Dedifferentiated amniotic fluid mesenchymal stem cell (primary cell): Measurements from ENCODE around the gene HOXD12.

ENCODE experiments used
- DNase-seq: peaks from one replicate; pipeline ENCODE4 v3.0.0-alpha.2; 2016; ENCODE audit errors: extremely low spot score

Gene HOXD12

DNA sequence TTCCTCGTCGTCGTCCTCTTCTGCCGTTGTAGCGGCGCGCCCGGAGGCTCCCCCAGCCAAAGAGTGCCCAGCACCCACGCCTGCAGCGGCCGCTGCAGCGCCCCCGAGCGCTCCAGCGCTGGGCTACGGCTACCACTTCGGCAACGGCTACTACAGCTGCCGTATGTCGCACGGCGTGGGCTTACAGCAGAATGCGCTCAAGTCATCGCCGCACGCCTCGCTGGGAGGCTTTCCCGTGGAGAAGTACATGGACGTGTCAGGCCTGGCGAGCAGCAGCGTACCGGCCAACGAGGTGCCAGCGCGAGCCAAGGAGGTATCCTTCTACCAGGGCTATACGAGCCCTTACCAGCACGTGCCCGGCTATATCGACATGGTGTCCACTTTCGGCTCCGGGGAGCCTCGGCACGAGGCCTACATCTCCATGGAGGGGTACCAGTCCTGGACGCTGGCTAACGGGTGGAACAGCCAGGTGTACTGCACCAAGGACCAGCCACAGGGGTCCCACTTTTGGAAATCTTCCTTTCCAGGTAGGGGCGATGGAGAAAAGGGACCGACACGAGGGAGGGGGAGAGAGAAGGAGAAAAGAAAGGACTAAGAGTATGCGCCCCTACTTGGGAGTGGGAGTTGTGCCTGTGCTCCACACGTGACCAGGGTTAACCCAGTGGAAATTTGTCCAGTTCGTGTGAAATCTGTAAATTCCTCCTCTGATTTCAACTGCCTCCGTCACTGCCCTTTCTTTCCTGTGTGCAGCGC lies 6.3 kb upstream of the HOXD12 start:
- DNase-seq: no peak

DNA sequence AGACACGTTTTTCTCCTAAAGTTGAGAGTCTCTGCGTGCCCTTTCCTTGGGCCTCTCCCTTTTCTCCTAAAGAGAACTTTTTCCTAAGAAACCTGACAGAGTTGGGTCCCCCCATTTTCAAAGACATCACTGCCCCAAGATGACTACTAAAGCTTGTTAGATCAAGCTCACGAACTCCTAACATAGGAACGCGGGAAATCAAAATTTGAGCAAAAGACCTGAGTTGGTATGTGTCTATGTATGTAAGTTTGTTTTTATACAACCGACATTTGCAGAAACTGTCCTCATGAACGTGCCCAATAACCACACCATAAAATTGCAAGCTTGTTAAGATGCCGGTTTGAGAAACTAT lies 5.7 kb upstream of the HOXD12 start:
- no peak for DNase-seq

DNA sequence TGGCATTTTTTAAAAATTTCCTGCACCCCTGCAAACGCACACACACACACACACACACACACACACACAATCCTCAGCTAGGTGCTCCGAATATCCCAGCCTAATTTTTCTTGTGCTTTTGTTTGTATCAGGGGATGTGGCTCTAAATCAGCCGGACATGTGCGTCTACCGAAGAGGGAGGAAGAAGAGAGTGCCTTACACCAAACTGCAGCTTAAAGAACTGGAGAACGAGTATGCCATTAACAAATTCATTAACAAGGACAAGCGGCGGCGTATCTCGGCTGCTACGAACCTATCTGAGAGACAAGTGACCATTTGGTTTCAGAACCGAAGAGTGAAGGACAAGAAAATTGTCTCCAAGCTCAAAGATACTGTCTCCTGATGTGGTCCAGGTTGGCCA lies 5.2 kb upstream of the HOXD12 start:
- DNase-seq: no peak

DNA sequence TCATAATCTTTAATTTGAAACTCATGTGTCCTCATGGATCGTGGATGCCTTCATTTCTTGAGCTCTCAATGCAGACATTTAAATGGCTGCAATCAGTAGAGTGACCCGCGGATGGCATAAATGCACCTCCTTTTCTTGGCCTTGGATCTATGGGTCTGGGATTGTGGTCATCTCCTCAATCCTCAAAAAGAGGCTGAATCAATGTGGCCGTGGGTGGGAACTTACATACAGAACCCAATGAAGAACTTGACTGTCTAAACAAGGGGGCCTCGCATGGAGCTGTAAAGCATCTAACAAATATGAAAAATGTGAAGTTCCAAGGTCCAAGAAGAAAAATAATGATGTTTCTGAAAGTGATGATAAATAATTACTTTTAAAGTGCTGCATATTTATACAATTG lies 4.2 kb upstream of the HOXD12 start:
- DNase-seq: no peak

DNA sequence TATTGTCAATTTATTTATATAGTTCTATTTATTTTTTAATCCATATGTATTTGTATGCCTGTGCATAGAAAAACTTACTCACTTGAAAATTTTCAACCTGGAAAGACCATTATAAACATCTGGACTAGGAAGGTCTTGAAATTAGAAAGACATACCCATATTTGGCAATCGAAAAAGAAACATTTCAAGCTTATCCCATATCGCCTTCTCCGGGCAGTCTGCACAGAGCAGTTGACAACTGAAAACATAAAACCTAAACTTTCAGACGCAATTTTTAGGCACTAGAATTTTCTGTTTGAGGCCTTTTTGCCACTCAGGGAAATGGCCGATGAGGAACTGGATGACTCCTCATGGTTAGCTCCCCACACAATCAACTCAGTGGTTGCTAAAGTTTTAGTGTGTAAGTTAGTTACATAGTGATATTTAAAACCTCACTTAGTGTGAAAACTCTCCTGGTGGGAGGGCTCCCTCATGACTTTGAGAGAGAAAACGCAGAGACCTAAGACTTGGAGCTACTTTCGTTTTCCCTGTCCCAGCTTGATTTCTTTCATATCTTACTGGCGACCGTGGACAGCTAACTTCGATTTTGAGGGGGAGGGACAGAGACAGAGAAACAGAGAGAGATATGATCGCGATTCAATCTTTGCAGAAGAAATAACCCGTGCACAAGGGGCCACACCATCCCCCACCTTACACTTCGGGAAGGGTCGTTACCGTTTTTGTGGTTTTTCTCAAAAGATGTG lies 3.2 kb upstream of the HOXD12 start:
- no peak for DNase-seq

DNA sequence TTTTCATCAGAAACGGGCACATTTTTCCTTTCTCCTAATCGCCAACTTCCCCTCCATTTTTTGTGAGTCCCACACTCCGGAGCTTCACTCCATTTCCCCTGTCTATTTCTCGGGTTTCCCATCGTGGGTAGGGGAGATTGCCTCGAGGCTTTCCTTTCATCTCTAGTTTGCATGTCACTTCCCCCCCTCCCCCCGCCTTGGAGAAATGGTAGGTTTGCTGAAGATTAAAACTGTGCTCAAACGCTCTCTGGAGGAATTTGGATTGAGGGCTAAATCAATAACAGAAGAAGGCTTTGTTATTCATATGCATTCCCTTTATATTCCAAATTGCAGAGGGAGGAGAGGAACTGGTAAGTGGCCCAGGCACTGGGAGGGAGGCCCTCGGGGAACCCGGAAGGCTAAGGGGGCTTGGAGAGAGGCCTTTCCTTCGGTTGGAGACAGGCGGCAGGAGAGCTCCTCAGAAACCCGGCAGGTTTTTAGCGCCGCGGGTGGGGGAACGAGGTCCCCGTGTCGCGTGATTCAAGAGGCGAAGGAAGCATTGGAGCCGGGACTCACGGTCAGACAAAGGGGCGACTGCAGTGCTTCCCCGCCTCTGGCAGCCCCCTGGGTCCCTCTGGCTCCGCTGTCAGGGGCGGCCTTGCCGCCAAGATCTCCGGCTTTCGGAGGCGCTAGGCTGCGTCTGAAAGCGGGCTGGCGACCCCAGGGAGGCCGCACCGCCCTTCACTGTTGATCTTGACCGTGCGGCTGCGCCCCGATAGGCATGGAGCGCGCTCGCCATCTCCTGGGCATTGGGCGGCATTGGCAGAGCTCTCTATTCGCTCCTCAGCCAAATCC lies 2.4 kb upstream of the HOXD12 start:
- DNase-seq: peak; percentile 36

DNA sequence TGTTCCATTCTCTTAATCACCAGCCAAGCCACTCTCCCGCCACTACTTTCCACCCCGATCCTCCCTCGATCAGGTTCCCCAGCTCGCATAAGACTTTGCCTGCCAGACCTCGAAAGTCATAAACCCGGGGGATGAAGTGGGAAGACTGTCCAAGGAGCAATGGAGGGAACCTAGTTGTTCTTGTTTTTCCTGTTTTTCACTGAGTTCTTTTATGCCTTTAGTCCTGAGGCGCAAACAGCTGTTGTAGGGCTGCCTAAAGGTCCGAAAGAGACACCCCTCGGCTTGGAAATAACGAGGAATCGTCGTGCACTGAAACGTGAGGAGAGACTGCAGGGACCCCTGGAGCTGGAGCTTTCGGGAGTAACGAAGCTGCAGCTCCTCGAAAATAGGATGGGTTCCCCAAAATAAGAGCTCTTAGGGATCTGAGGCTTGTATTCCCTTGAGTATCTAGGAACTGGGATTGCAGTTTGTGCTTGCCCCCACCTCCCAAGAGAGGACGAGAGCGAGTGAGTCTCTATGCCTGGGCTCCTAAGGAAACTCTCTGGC lies 1.7 kb upstream of the HOXD12 start:
- no peak for DNase-seq

DNA sequence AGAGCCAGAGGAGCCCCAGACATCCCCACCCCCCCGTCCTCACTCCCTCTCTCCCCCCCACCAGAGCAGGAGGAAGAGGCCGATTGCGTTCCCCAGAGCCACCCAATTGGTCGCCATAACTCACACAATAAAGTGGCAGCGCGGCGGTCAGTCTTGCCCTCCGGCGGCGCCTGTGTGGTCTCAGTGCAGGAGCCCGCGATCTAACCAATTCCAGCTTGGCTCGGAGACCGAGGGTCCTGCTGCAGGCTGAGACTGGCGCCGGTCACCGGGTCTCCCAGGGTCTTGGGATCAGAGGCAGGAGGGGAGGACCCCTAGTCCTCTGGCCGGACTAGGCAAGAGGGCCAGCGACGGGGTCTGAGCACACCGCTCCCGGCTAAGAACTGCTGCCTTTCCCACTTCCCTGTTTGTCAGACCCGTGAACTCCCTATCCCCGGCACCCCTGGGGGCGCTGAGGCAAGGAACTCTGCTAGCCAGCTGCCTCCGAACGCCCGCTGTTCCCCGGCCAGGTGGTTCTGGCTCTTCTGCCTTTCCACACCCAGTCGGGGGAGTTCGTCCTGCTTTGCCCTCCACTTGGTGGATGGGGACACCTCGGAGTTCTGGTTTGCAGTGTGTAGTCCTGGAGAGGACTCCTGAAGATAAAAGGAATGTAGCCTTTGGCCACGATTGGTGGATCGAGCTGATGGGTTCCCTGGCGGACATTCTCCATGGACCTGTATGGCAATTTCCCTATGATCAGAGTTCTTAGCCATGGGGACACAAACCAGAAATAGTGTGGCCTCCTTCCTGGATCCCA lies 1.0 kb upstream of the HOXD12 start:
- DNase-seq: no peak

DNA sequence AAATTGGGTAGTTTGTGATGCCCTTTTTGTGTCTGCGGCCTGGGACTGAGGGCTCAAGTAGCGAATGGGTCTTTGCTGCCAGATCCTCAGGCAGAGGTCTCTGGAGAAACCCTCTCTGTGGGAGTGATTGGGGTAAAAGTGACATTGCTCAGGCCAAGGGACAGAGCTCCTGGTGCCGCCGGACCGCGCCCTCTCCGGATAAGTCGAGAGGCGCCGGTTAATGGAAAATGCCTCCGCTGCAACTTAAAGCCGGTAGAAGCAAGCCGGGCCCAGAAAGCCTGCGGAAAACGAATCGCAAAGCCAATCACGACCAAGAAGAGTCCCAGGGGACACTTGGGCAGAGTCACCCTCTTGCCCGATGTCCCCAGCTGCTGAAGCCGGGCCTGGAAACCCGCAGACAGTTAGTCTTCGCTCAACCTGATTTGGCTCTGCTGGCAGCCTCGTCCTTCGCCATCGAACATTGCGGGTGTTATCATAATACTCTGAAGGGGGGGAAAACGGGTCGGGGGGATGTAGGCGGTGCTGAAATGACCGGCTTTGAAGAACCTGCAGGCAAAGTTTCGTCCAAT lies 352 bp upstream of the HOXD12 start:
- no peak for DNase-seq

DNA sequence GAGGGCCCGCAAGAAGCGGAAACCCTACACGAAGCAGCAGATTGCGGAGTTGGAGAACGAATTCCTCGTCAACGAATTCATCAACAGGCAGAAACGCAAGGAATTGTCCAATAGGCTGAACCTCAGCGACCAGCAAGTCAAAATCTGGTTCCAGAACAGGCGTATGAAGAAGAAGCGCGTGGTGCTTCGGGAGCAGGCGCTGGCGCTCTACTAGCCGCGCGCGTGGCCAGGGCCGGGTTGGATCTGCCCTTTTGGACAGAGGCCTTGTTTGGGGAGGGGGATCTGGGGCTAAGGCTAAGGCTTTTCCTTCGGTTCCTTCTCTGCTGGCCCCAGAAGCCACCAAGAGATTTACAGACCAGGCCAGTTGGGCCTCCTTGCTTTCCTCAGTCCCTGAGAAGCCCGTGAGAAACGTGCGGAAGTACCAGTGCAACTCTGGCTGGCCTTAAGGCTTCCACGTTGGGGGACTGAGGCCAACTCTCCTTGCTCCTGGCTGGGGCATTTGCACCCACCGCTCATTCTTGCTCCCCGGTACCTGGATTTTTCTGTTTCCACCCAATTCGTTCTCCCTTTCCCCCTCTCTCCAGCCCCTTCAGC lies 1.0 kb downstream of the HOXD12 start:
- DNase-seq: no peak

DNA sequence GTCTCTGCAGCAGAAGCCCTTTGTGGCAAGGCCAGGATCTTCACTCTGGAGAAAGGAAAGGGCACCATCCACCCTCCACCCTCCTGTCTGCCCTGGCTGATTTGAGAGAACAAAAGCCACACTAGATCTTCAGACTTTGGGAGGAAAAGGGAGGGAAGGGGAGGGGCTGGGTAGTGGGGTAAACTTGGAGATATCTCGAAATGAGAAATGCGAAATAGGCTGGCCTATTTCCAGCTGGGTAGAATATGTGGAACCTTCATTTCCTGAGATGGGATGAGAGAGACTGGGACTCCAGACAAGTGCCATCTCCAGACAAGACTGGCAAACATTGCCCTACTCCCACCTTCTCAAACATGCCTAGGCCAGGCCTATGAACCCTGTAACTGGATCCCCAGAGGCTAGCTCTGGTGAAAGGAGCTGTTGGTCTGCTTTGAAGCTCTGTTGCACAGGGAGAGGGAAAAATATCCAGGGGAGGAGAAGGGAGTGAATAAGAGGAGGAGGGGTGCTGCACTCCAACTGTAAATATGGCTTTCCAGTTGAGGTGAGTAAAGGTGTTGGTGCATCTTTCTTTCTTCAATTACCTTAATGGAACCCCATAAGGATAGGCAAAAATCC lies 1.7 kb downstream of the HOXD12 start:
- no peak for DNase-seq

DNA sequence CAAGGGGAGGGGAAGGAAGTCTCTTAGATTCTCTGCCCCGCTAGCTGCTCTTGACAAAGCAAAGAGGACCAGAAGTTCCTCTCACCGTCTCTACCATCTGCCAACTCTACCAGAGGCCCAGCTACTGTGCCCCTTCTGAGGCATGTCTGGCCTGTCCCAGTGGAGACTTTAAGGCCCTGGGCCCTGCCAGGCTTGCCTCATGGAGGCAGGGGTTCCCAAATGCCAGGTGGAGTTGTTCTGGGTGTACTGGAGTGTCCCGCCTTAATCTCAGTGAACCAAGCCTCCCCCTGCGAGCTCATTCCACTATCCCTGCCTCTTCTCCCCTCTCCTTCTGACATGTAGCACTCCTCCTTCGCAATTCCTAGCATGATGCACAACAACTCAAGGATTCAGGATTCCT lies 2.2 kb downstream of the HOXD12 start:
- DNase-seq: no peak

DNA sequence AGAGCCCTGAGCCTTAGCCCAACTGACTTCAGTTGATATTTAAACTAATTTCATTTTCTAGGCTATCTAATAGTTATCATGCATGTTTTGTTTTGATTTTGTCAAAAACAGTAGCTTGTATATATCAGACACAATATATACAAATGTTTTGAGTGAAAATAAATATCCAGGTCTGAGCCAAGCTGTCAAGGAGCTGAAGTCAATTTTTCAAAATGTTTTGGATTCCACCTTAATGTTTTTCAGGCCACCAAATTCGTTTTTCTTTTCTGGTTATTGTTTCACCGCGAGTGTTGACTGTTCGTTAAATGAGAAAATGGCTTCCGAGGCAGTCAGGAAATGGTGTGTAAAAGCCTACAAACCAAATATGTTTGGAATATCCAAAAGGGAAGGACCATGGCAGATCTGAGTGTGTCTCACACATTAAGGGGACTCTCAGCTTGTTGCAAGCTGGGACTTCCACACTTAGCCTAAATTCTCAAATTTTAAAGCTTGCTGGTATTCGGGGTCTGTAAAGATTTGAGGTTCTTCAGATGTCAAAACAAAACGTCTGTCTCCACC lies 2.8 kb downstream of the HOXD12 start:
- DNase-seq: no peak

DNA sequence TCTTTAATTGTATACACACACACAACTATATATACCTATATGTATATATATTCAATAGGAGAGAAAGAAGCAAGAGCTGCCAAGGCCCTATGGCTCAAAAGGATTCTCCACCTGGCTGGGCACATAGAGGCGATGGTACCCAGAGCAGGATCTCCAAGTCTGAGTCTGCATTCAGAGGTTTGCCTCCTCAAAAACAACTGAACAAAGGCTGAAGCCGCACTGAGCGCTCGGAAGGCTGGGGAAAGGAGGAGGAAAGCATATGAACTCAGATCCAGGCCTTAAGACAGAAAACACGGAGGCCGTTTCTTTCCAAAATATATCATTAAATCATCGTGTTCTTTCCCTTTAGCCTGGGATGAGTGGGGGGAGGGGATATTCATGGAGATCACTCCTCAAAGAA lies 3.6 kb downstream of the HOXD12 start:
- DNase-seq: no peak

DNA sequence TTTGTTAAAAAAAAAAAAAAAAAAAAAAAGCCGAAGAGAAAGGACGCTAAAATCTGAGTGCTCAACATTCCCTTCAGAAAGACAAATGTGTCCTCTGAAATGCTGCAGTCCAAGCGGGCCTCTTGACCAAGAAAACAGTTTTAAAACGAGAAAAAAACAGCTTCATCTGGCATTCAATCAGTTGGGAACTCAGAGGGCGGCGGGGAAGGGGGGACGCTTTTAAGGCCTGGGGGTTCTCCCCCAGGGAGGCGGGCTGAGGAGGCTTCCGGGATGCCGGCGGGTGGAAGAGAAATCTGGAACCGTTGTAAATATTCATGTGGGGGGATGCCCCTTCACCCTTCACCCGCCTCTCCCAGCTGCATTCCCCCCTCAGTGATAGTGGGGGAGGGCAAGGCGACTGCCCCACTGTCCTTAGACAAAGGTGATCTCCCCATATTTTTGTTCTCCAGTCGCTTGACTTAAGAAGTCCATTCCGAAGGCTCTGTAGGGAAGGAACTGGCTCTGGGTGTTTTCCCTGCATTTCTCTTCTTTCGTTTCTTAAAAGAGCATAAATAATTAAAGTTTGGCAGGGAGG lies 4.2 kb downstream of the HOXD12 start:
- DNase-seq: no peak

DNA sequence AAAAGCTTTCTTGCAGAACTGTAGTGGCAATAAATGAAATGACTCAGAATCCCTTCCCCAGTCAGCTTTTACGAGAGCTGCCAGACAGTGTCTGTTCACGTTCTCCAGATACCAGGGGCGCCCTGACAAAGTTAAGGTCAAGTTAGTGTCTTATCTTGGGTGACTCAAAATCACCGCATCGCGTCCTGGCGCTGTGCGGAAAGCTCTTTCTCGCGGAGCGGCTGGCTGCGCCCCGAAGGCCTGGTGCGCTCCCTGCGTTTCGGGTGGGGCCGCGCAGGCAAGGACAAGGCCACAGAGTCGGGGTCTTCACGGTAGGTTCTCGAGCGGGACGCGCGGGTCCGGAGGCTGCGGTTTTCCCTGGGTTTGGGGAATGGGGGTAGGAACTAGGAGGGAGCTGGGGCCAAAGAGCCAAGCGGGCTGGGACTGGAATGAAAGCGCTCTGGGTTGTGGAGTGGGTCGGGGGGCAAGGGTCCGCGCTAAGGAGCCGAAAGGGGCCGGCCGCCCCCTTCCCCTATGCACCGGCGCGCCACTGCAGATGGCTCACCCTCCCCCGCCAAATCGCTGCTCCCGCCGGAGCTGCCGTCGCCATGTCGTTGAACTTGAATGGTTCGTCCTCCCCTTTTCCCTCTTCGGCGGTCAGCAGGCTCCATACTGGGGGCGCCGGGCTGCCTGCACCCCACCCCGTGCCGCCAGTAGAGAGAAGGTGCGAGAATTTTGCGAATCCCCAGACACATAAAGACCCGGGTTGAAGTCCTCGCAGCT lies 4.9 kb downstream of the HOXD12 start:
- DNase-seq: no peak

DNA sequence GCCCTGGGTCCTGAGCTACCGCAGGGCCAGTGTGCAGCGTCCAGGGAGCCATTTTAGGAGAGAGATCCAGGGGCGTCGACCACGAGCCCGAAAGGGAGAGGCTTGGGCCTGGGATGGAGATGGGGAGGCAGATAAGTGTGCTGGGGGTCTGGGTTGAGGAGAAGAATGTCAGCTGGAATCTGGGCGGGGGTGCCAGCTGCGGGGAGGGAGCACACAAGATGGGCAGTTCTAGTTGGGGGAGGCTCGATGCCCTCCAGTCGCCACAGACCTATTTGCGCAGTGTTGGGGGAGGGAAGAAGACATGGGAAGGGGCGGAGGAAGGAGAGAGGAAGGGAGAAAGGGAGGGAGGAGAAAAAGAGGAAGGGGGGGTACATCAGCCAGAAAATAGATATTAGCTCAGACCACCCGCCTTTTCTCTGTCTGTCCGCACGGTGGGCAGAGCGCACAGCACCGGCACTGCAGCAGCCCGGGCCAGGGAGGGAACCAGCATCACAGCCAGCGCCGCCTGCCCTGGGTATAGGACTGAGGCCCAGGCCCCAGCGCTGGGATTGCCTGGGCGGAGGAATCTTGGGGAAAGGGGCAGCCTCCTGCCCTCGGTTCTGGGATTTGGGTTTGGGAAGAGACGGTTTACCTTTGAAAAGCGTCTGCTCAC lies 5.6 kb downstream of the HOXD12 start:
- DNase-seq: no peak
